HG03095 (cell line): ENCODE measurements around the gene C12orf60.

ENCODE experiments used
- ATAC-seq: cut with Tn5 transposase; IDR thresholded peaks from one replicate; pipeline ENCODE4 v1.9.1; 2021; ENCODE audit warnings: moderate library complexity; ENCODE audit not compliant: unreplicated experiment

Gene C12orf60

GRCh38 chr12:14833952-14834351 is 30.5 kb downstream of the C12orf60 start:
- ATAC-seq = no peak

- no peak for ATAC-seq
Observed at GRCh38 chr12:14834509-14834908, 31.0 kb downstream of the C12orf60 start.

GRCh38 chr12:14836336-14837210 is 33.1 kb downstream of the C12orf60 start:
- no peak for ATAC-seq

GRCh38 chr12:14839262-14839661 is 35.8 kb downstream of the C12orf60 start:
- no peak for ATAC-seq

- no peak for ATAC-seq
Observed at GRCh38 chr12:14840616-14841015, 37.1 kb downstream of the C12orf60 start.

GRCh38 chr12:14841761-14842160 is 38.3 kb downstream of the C12orf60 start:
- no peak for ATAC-seq

GRCh38 chr12:14842315-14842714 is 38.8 kb downstream of the C12orf60 start:
- no peak for ATAC-seq

GRCh38 chr12:14843425-14843887 is 40.0 kb downstream of the C12orf60 start, which contains the start of gene ART4:
ART4 (minus strand) TSS chr12:14843526; CDS start chr12:14843113, 413 bp downstream.
- no peak for ATAC-seq

- no peak for ATAC-seq
Observed at GRCh38 chr12:14844401-14844800, 40.9 kb downstream of the C12orf60 start.

- no peak for ATAC-seq
Observed at GRCh38 chr12:14845350-14845750, 41.9 kb downstream of the C12orf60 start.

GRCh38 chr12:14846042-14846587 is 42.6 kb downstream of the C12orf60 start:
- no peak for ATAC-seq

- no peak for ATAC-seq
Observed at GRCh38 chr12:14846876-14847580, 43.6 kb downstream of the C12orf60 start.

- ATAC-seq = no peak
Observed at GRCh38 chr12:14849661-14850060, 46.2 kb downstream of the C12orf60 start.

- peak; percentile 83 for ATAC-seq
Observed at GRCh38 chr12:14850929-14851663, 47.6 kb downstream of the C12orf60 start.

- ATAC-seq = no peak
Observed at GRCh38 chr12:14852880-14853279, 49.4 kb downstream of the C12orf60 start.

- no peak for ATAC-seq
Observed at GRCh38 chr12:14853961-14854360, 50.5 kb downstream of the C12orf60 start.

GRCh38 chr12:14854586-14855183 is 51.2 kb downstream of the C12orf60 start:
- ATAC-seq = no peak

GRCh38 chr12:14858513-14858912 is 55.0 kb downstream of the C12orf60 start:
- no peak for ATAC-seq

- ATAC-seq = no peak
Observed at GRCh38 chr12:14860490-14860889, 57.0 kb downstream of the C12orf60 start.

- ATAC-seq = no peak
Observed at GRCh38 chr12:14868916-14869506, 65.5 kb downstream of the C12orf60 start.
